IMR-90 (cell line): Measurements from ENCODE around the gene ST8SIA2. TPM values are rescaled to one million over a fixed set of nuclear protein-coding genes. Genes with fewer than 3 reads are reported as not detected.

Experiments
- ATAC-seq: fragments of 200-7000 bp; cut with Tn5 transposase; 2 replicates; pipeline ENCODE4 v1.9.1; 2020; ENCODE audit warnings: low read depth, mild to moderate bottlenecking, moderate library complexity
- BruUV-seq: library from RNA; stranded (reverse); fragments of 400-500 nt; replicated peaks from 2 replicates; lab custom pipeline; 2021; lab: Mats Ljungman, UMichigan
- CTCF ChIA-PET: fragments of 300-600 bp; formaldehyde crosslinking; extraction: SDS; loops from one replicate; lab custom pipeline; 2021; ENCODE audit warnings: antibody characterized with exemption; lab: Yijun Ruan, JAX
- POLR2A ChIA-PET: fragments of 300-600 bp; sonication (Branson Sonifier 250); formaldehyde crosslinking; loops from one replicate; lab custom pipeline; 2022; ENCODE audit warnings: antibody characterized with exemption; ENCODE audit not compliant: unreplicated experiment; lab: Charles Lee
- DNase-seq: peaks from one replicate; pipeline ENCODE4 v3.0.0; 2013
- H2AFZ ChIP-seq: replicated peaks from 2 replicates; pipeline ENCODE3; 2013; ENCODE audit warnings: low read length, mild to moderate bottlenecking; ENCODE audit not compliant: poor library complexity
- H2AK5ac ChIP-seq: 2 replicates; pipeline ENCODE4 v1.6.1; 2013; ENCODE audit warnings: low read depth, low read length, inconsistent platforms
- H2AK9ac ChIP-seq: replicated peaks from 2 replicates; pipeline ENCODE3; 2013; ENCODE audit warnings: mild to moderate bottlenecking, low read depth, low read length, moderate library complexity; ENCODE audit not compliant: poor library complexity
- H2BK120ac ChIP-seq: 2 replicates; pipeline ENCODE4 v1.6.1; 2013; ENCODE audit warnings: low read depth, low read length, inconsistent platforms
- H2BK15ac ChIP-seq: 3 replicates; pipeline ENCODE4 v1.6.1; 2013; ENCODE audit warnings: low read depth, low read length, inconsistent platforms
- H2BK20ac ChIP-seq: 2 replicates; pipeline ENCODE4 v1.6.1; 2013; ENCODE audit warnings: low read depth, mild to moderate bottlenecking, inconsistent platforms, low read length, moderate library complexity
- H2BK5ac ChIP-seq: 2 replicates; pipeline ENCODE4 v1.6.1; 2013; ENCODE audit warnings: mild to moderate bottlenecking, low read depth, low read length, inconsistent platforms; ENCODE audit not compliant: poor library complexity, severe bottlenecking
- H3K14ac ChIP-seq: replicated peaks from 2 replicates; pipeline ENCODE4 v1.6.1; 2013; ENCODE audit warnings: low read depth, low read length, inconsistent platforms
- H3K18ac ChIP-seq: 2 replicates; pipeline ENCODE4 v1.6.1; 2013; ENCODE audit warnings: low read depth, low read length, control low read depth
- H3K23ac ChIP-seq: 2 replicates; pipeline ENCODE4 v1.6.1; 2013; ENCODE audit warnings: low read depth, low read length, inconsistent platforms
- H3K27ac ChIP-seq: 2 replicates; pipeline ENCODE4 v1.5.1; 2013; ENCODE audit warnings: mild to moderate bottlenecking, control low read depth, low read length; ENCODE audit not compliant: insufficient read depth
- H3K27me3 ChIP-seq: 2 replicates; pipeline ENCODE4 v1.6.1; 2013; ENCODE audit warnings: low read length; ENCODE audit not compliant: control insufficient read depth, insufficient read depth
- H3K36me3 ChIP-seq: 2 replicates; pipeline ENCODE4 v1.6.1; 2013; ENCODE audit warnings: low read length, mixed read lengths; ENCODE audit not compliant: control insufficient read depth, insufficient read depth
- H3K4ac ChIP-seq: 2 replicates; pipeline ENCODE4 v1.6.1; 2013; ENCODE audit warnings: low read depth, low read length, inconsistent platforms
- H3K4me1 ChIP-seq: 2 replicates; pipeline ENCODE4 v1.6.1; 2013; ENCODE audit warnings: low read length, mixed read lengths; ENCODE audit not compliant: control insufficient read depth, insufficient read depth
- H3K4me2 ChIP-seq: 2 replicates; pipeline ENCODE4 v1.6.1; 2013; ENCODE audit warnings: low read depth, mild to moderate bottlenecking, control low read depth, low read length, moderate library complexity
- H3K4me3 ChIP-seq: 2 replicates; pipeline ENCODE4 v1.5.1; 2013; ENCODE audit warnings: low read depth, mild to moderate bottlenecking, control low read depth, low read length, moderate library complexity; ENCODE audit not compliant: insufficient read depth
- H3K56ac ChIP-seq: 2 replicates; pipeline ENCODE4 v1.6.1; 2013; ENCODE audit warnings: low read length, inconsistent platforms; ENCODE audit not compliant: insufficient read depth; ENCODE audit errors: extremely low read depth
- H3K79me1 ChIP-seq, 2 experiments: 2 replicates each; pipeline ENCODE4 v1.6.1; 2013; ENCODE audit warnings: low read length in 2 of 2, inconsistent platforms in 1 of 2, low read depth in 1 of 2
- H3K9ac ChIP-seq: 2 replicates; pipeline ENCODE4 v1.6.1; 2013; ENCODE audit warnings: low read depth, low read length, control low read depth
- H3K9me1 ChIP-seq: 2 replicates; pipeline ENCODE4 v1.6.1; 2013; ENCODE audit warnings: low read length, inconsistent platforms; ENCODE audit not compliant: insufficient read depth
- H3K9me3 ChIP-seq: 2 replicates; pipeline ENCODE4 v1.6.1; 2013; ENCODE audit warnings: low read length; ENCODE audit not compliant: control insufficient read depth, insufficient read depth
- H4K20me1 ChIP-seq: 2 replicates; pipeline ENCODE4 v1.6.1; 2013; ENCODE audit warnings: low read length, inconsistent platforms; ENCODE audit not compliant: insufficient read depth
- H4K5ac ChIP-seq: 2 replicates; pipeline ENCODE4 v1.6.1; 2013; ENCODE audit warnings: mild to moderate bottlenecking, low read depth, low read length, control low read depth
- H4K8ac ChIP-seq, 2 experiments: 2 replicates each; pipeline ENCODE4 v1.6.1; 2013; ENCODE audit warnings: low read depth in 2 of 2, low read length in 2 of 2, control low read depth in 1 of 2, inconsistent platforms in 1 of 2
- H4K91ac ChIP-seq: 2 replicates; pipeline ENCODE4 v1.6.1; 2013; ENCODE audit warnings: low read depth, low read length, inconsistent platforms; ENCODE audit not compliant: insufficient read depth
- BHLHE40 ChIP-seq: fragments of 150-350 bp; IDR thresholded peaks from 2 replicates; pipeline ENCODE4 v1.6.1; 2016; ENCODE audit warnings: mild to moderate bottlenecking, low read depth, low read length
- CEBPB ChIP-seq: IDR thresholded peaks from 2 replicates; pipeline ENCODE4 v1.6.1; 2012; ENCODE audit warnings: low read depth, low read length, improper control_type of control experiment
- CHD1 ChIP-seq: IDR thresholded peaks from 2 replicates; pipeline ENCODE4 v1.6.1; 2012; ENCODE audit warnings: low read depth, low read length, improper control_type of control experiment
- ELK1 ChIP-seq: fragments of 150-350 bp; IDR thresholded peaks from 2 replicates; pipeline ENCODE4 v1.6.1; 2016; ENCODE audit warnings: low read depth, mild to moderate bottlenecking, low read length, moderate library complexity, borderline replicate concordance
- NFE2L2 ChIP-seq: fragments of 150-350 bp; IDR thresholded peaks from 2 replicates; pipeline ENCODE4 v1.6.1; 2016; ENCODE audit warnings: low read depth, mild to moderate bottlenecking, low read length
- RAD21 ChIP-seq: IDR thresholded peaks from 2 replicates; pipeline ENCODE4 v1.6.1; 2012; ENCODE audit warnings: low read length, improper control_type of control experiment
- RCOR1 ChIP-seq: IDR thresholded peaks from 2 replicates; pipeline ENCODE4 v1.6.1; 2012; ENCODE audit warnings: mild to moderate bottlenecking, low read length, improper control_type of control experiment; ENCODE audit not compliant: insufficient replicate concordance
- RFX5 ChIP-seq: IDR thresholded peaks from 2 replicates; pipeline ENCODE4 v1.8.0; 2012; ENCODE audit warnings: low read depth, mild to moderate bottlenecking, low read length, moderate library complexity
- SMC3 ChIP-seq: fragments of 150-350 bp; IDR thresholded peaks from 2 replicates; pipeline ENCODE4 v1.6.1; 2016; ENCODE audit warnings: low read depth, mild to moderate bottlenecking, antibody characterized with exemption, low read length, moderate library complexity
- USF2 ChIP-seq: fragments of 150-350 bp; IDR thresholded peaks from 2 replicates; pipeline ENCODE4 v1.6.1; 2017; ENCODE audit warnings: mild to moderate bottlenecking, antibody characterized with exemption, low read length, low read depth
- WGBS, 2 experiments: methylation state at CpG; one replicate each; pipeline versions ENCODE4 v1.1.5 to v1.1.7; 2013; ENCODE audit warnings: missing lambda C conversion rate in 2 of 2; ENCODE audit not compliant: insufficient read length in 1 of 2; ENCODE audit errors: extremely low coverage in 2 of 2; 5-methylcytosine and 5-hydroxymethylcytosine counted together
- dilution Hi-C: fragments of 300-500 bp; cut with HindIII; formaldehyde crosslinking; loops from one replicate; pipeline ENCODE4 v1.14.3; 2018; ENCODE audit warnings: low sequenced_read_pairs; ENCODE audit not compliant: unreplicated experiment
- in situ Hi-C: fragments of 300-500 bp; cut with MboI; formaldehyde crosslinking; loops from 3 replicates; pipeline ENCODE4 v1.14.3; 2019; ENCODE audit warnings: low sequenced_read_pairs, inconsistent platforms, mixed read lengths
- intact Hi-C: fragments of 100-400 bp; cut with micrococcal nuclease; formaldehyde crosslinking; loops from 2 replicates; pipeline ENCODE4 v1.10.0; 2022
- polyA plus RNA-seq, 3 experiments: library from polyadenylated mRNA; depleted of rRNA; stranded (reverse); fragments of >200 nt; gene quantifications; 2 replicates each; pipeline ENCODE4 v1.2.3, GENCODE V29; 2012; ENCODE audit warnings: low replicate concordance in 1 of 3
- total RNA-seq: library from RNA; depleted of rRNA; stranded (reverse); fragments of >200 nt; gene quantifications from 2 replicates; pipeline ENCODE4 v1.2.3, GENCODE V29; 2012

Gene ST8SIA2
- total and polyA plus RNA-seq, 2 of the 4 experiments (the other 2 are of a cell fraction): not detected

GRCh38 chr15:92457471-92458041, 63.9 kb downstream of the ST8SIA2 start:
- H2BK20ac ChIP-seq: no peak overlapping the region
- no peak overlapping the region for H3K9ac ChIP-seq
- ChIA-PET POLR2A (no interaction called here), CTCF (no interaction called here)
- H3K4me2 ChIP-seq: no peak overlapping the region
- no peak overlapping the region for H3K4me3 ChIP-seq
- dilution Hi-C loops: no loop called here
- H3K27ac ChIP-seq: no peak overlapping the region
- H3K14ac ChIP-seq: no peak overlapping the region
- H2AK9ac ChIP-seq: no peak overlapping the region
- H3K4ac ChIP-seq: no peak overlapping the region
- H2AFZ ChIP-seq: no peak overlapping the region
- H3K23ac ChIP-seq: no peak overlapping the region
- no peak overlapping the region for H4K5ac ChIP-seq
- BruUV-seq: no TSS peak
- 0 out of 2 replicates have a peak, but pooled peaks cover 4% of the 10 kb centered on the region for H3K9me3 ChIP-seq
- H2BK5ac ChIP-seq: no peak overlapping the region
- no peak overlapping the region for H2BK120ac ChIP-seq
- no peak overlapping the region for H4K8ac ChIP-seq
- TF ChIP-seq BHLHE40 (no peak), ELK1 (no peak), RFX5 (no peak), CHD1 (no peak), SMC3 (no peak), RAD21 (no peak), NFE2L2 (no peak), CEBPB (no peak), USF2 (no peak), RCOR1 (no peak)
- no peaks in the 10 kb centered on the region for H3K36me3 ChIP-seq
- no peak overlapping the region for H2AK5ac ChIP-seq
- no peak overlapping the region for H4K91ac ChIP-seq
- no peaks in the 10 kb centered on the region for H3K4me1 ChIP-seq
- no peak overlapping the region for H3K56ac ChIP-seq
- H3K79me1 ChIP-seq: no peaks in the 10 kb centered on the region
- no peaks in the 10 kb centered on the region for H4K20me1 ChIP-seq
- ATAC-seq (no peak), DNase-seq (no peak)
- intact Hi-C loops: no loop called here
- H3K9me1 ChIP-seq: no peaks in the 10 kb centered on the region
- in situ Hi-C loops: no loop called here
- H3K27me3 ChIP-seq: no peaks in the 10 kb centered on the region
- no peak overlapping the region for H2BK15ac ChIP-seq
- H3K18ac ChIP-seq: no peak overlapping the region
- WGBS, 2 experiments: 55% methylated on average over 6 of the region's 13 CpGs; no CpG with 5 or more reads in 1 of the 2 experiments
